GM21737 (cell line): ENCODE results near the gene SLPI.

Experiments
- ATAC-seq: cut with Tn5 transposase; IDR thresholded peaks from one replicate; pipeline ENCODE4 v1.9.1; 2021; ENCODE audit warnings: mild to moderate bottlenecking, moderate library complexity; ENCODE audit not compliant: unreplicated experiment

SLPI gene

DNA sequence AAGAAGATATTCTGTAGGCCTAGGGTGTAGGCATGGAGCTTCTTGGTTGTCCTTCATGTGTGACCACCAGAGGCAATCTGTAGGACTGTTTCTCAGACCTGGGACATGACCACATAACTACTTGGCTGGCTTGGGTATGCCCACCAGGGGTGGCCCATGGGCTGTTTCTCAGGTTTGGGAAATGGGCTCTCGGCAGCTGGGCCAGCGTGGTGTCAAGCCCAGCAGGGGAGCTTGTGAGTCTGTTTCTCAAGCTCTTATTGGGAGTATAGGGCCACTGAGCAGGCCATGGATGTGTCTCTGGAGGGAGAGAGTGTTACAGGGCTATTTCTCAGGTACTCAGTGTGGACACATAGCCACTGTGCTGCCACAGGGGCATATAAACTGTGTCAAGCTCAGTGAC, 35.7 kb downstream of the SLPI start:
- ATAC-seq: no peak

GRCh38 chr20:45218124-45218523, 36.2 kb downstream of the SLPI start:
- no peak for ATAC-seq

DNA sequence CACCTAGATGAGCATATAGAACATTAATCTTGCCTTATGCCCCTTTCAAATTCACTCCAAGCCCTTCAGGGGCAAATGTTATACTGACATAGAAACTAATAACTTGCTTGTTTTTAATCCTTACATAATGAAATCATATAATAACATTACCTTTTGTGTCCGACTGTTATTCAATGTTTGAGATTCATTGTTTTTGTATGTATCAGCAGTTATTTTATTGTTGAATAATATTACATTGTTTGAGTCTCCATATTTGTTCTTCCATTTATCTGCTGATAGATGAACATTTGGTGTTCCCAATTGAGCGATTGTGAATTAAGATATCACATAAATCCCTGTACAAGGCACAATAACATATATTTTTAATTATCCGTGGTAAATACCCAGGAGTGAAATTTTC, 41.5 kb downstream of the SLPI start:
- no peak for ATAC-seq

- no peak for ATAC-seq
These were observed 42.5 kb downstream of the SLPI start for GRCh38 chr20:45211569-45212474.

- no peak for ATAC-seq
These were observed 44.4 kb downstream of the SLPI start for GRCh38 chr20:45209924-45210323.

GRCh38 chr20:45206725-45207124, 47.6 kb downstream of the SLPI start, which contains the start of gene SEMG1:
Gene SEMG1, plus strand, starts transcription at chr20:45207033. Its CDS starts 21 bp downstream, at chr20:45207054.
- no peak for ATAC-seq
